Fibroblast of lung (primary cell): Measurements from ENCODE around the gene GIGYF2. TPM values are rescaled to one million over a fixed set of nuclear protein-coding genes. Genes with fewer than 3 reads are reported as not detected.

ENCODE experiments used
- DNase-seq, 2 donors: peaks; one replicate each; pipeline versions ENCODE4 v3.0.0 to v3.0.0-alpha.2; 2010; ENCODE audit warnings: low read depth in 2 of 2
- H2AFZ ChIP-seq: 2 replicates; pipeline ENCODE4 v1.5.1; 2012; ENCODE audit warnings: low read length, control low read depth, inconsistent platforms
- H3K27ac ChIP-seq: 2 replicates; pipeline ENCODE4 v1.5.1; 2011; ENCODE audit warnings: low read length, control low read depth; ENCODE audit not compliant: insufficient read depth
- H3K27me3 ChIP-seq: 2 replicates; pipeline ENCODE4 v1.5.1; 2011; ENCODE audit warnings: mild to moderate bottlenecking, low read length; ENCODE audit not compliant: control insufficient read depth, insufficient read depth
- H3K36me3 ChIP-seq: 2 replicates; pipeline ENCODE4 v1.5.1; 2011; ENCODE audit warnings: low read length; ENCODE audit not compliant: control insufficient read depth, insufficient read depth
- H3K4me1 ChIP-seq: 2 replicates; pipeline ENCODE4 v1.5.1; 2011; ENCODE audit warnings: low read length; ENCODE audit not compliant: control insufficient read depth, insufficient read depth; ENCODE audit errors: extremely low read depth
- H3K4me2 ChIP-seq: 2 replicates; pipeline ENCODE4 v1.5.1; 2011; ENCODE audit warnings: low read length, control low read depth; ENCODE audit not compliant: insufficient read depth; ENCODE audit errors: extremely low read depth
- H3K4me3 ChIP-seq, 4 experiments: fragments of 200-600 bp in 1 of 4; sonication (generic) in 1 of 4; replicated peaks in 1 of 4; 2 replicates each; pipeline ENCODE4 v1.5.1; 2011 to 2016; ENCODE audit warnings: low read length in 4 of 4, low read depth in 3 of 4, mild to moderate bottlenecking in 3 of 4, control low read depth in 2 of 4, inconsistent platforms in 1 of 4, mixed read lengths in 1 of 4; ENCODE audit not compliant: insufficient read depth in 1 of 4; ENCODE audit errors: control extremely low read depth in 1 of 4
- H3K79me2 ChIP-seq: 2 replicates; pipeline ENCODE4 v1.5.1; 2012; ENCODE audit warnings: mild to moderate bottlenecking, low read length, inconsistent platforms; ENCODE audit not compliant: control insufficient read depth, insufficient read depth
- H3K9ac ChIP-seq: 2 replicates; pipeline ENCODE4 v1.5.1; 2011; ENCODE audit warnings: mild to moderate bottlenecking, low read length, control low read depth; ENCODE audit not compliant: insufficient read depth
- H3K9me3 ChIP-seq: 2 replicates; pipeline ENCODE4 v1.5.1; 2012; ENCODE audit warnings: low read depth, low read length; ENCODE audit not compliant: control insufficient read depth, insufficient read depth
- H4K20me1 ChIP-seq: 2 replicates; pipeline ENCODE4 v1.5.1; 2011; ENCODE audit warnings: low read length; ENCODE audit not compliant: control insufficient read depth, insufficient read depth; ENCODE audit errors: extremely low read depth
- CTCF ChIP-seq, 2 donors: IDR thresholded peaks in 1 of 2; conservative IDR thresholded peaks in 1 of 2; 1 replicate in 1 of 2; 2 replicates in 1 of 2; pipeline ENCODE4 v1.5.1; 2011 to 2012; ENCODE audit warnings: low read length in 2 of 2, control low read depth in 1 of 2, inconsistent platforms in 1 of 2, low read depth in 1 of 2, mild to moderate bottlenecking in 1 of 2
- EZH2 ChIP-seq: IDR thresholded peaks from 2 replicates; pipeline ENCODE4 v1.5.1; 2012; ENCODE audit warnings: low read length, control low read depth, mild to moderate bottlenecking; ENCODE audit errors: missing control alignments
- polyA plus RNA-seq, 2 donors: library from polyadenylated mRNA; depleted of rRNA in 1 of 2; stranded (reverse) in 1 of 2; unstranded in 1 of 2; fragments of >200 nt; gene quantifications; 2 replicates each; pipeline ENCODE4 v1.2.1, GENCODE V29; 2011 to 2012; ENCODE audit warnings: missing spikeins in 1 of 2
- total RNA-seq: library from RNA; depleted of rRNA; stranded (reverse); fragments of >200 nt; gene quantifications from 2 replicates; pipeline ENCODE4 v1.2.1, GENCODE V29; 2014

Gene GIGYF2
- total and polyA plus RNA-seq, 2 donors (not counting 1 experiment from before 2014, with no cell fraction given): 31.1 to 64.7 TPM

- Histone ChIP-seq H3K9ac (no peak overlapping the region), H3K4me2 (no peak overlapping the region), H3K79me2 (peaks cover 11% of the 10 kb centered on the region), H2AFZ (no peak overlapping the region), H4K20me1 (no peaks in the 10 kb centered on the region), H3K36me3 (no peaks in the 10 kb centered on the region), H3K4me1 (peaks cover 3% of the 10 kb centered on the region), H3K27me3 (no peaks in the 10 kb centered on the region), H3K4me3 (no peak overlapping the region), H3K9me3 (no peaks in the 10 kb centered on the region), H3K27ac (no peak overlapping the region)
- no peak for TF ChIP-seq EZH2
- TF ChIP-seq CTCF (conservative IDR thresholded peaks at IDR 0.05 in 1 of 2, IDR thresholded peaks at IDR 0.05 in 1 of 2; ENCODE audit: low read depth in 1 of 2, low read length in 2 of 2): no peak
- no peak for DNase-seq
Observed at GRCh38 chr2:232693344-232693743, 3.8 kb upstream of the GIGYF2 start.

GRCh38 chr2:232696609-232697058, 497 bp upstream of the GIGYF2 start:
- H3K9me3 ChIP-seq: no peaks in the 10 kb centered on the region
- TF ChIP-seq EZH2 (no peak), CTCF (conservative IDR thresholded peaks at IDR 0.05 in 1 of 2, IDR thresholded peaks at IDR 0.05 in 1 of 2; ENCODE audit: low read depth in 1 of 2, low read length in 2 of 2) (no peak)
- H3K27ac ChIP-seq: peak overlapping the region; percentile 81
- DNase-seq: no peak
- peaks cover 2% of the 10 kb centered on the region for H3K36me3 ChIP-seq
- H3K79me2 ChIP-seq: peaks cover 44% of the 10 kb centered on the region
- peak overlapping the region; percentile 96 for H3K9ac ChIP-seq
- peaks cover 12% of the 10 kb centered on the region for H3K4me1 ChIP-seq
- peaks cover 4% of the 10 kb centered on the region for H4K20me1 ChIP-seq
- peak overlapping the region; percentile 93 for H2AFZ ChIP-seq
- peak overlapping the region; percentile 79 for H3K4me2 ChIP-seq
- peak overlapping the region; percentile 52 to 86 (median 68) for H3K4me3 ChIP-seq
- no peaks in the 10 kb centered on the region for H3K27me3 ChIP-seq

DNA sequence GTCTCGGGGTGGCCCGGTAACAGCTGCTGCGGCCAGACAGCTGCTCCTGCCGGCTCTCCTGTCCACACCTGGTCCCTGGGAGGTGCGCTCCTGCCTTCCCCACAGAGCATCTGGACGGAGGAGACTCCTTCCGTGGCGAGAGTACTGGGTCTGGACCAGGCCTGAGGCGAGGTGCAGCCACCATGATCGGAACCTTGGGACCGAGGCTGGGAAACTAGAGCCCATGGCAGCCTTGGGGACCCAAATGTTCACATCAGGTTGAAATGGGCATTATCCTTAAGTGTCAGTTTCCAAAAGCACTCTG, 628 bp downstream of the GIGYF2 start:
- TF ChIP-seq EZH2 (no peak), CTCF (conservative IDR thresholded peaks at IDR 0.05 in 1 of 2, IDR thresholded peaks at IDR 0.05 in 1 of 2; ENCODE audit: low read depth in 1 of 2, low read length in 2 of 2) (no peak)
- H3K4me1 ChIP-seq: peaks cover 12% of the 10 kb centered on the region
- H3K4me2 ChIP-seq: peak overlapping the region; percentile 96
- peak overlapping the region; percentile 68 for H2AFZ ChIP-seq
- no peak for DNase-seq
- H3K27ac ChIP-seq: peak overlapping the region; percentile 81
- peak overlapping the region; percentile 96 for H3K9ac ChIP-seq
- no peaks in the 10 kb centered on the region for H3K9me3 ChIP-seq
- peaks cover 2% of the 10 kb centered on the region for H3K36me3 ChIP-seq
- no peaks in the 10 kb centered on the region for H3K27me3 ChIP-seq
- peaks cover 55% of the 10 kb centered on the region for H3K79me2 ChIP-seq
- peak overlapping the region; percentile 74 to 91 (median 86) for H3K4me3 ChIP-seq
- peaks cover 4% of the 10 kb centered on the region for H4K20me1 ChIP-seq
